ENCODE data around the gene SYNM.
"Not testable (repeated sequence)": the region's sequence is repeated elsewhere in the genome, so short reads cannot be mapped to it uniquely, and the experiment has no call there.

Gene SYNM

GRCh38 chr15:99109555-99110021 lies 4.7 kb downstream of the SYNM start:
- DNase-seq, result no peak

- no peak for DNase-seq
Measured at GRCh38 chr15:99110093-99110492, 5.2 kb downstream of the SYNM start.

- no peak for DNase-seq
Measured at GRCh38 chr15:99110581-99111320, 5.9 kb downstream of the SYNM start.

- not testable (repeated sequence) for DNase-seq
Measured at GRCh38 chr15:99111641-99112040, 6.8 kb downstream of the SYNM start.

GRCh38 chr15:99113547-99114271 lies 8.8 kb downstream of the SYNM start:
- DNase-seq, result no peak

GRCh38 chr15:99114511-99115299 lies 9.8 kb downstream of the SYNM start:
- DNase-seq, result no peak

GRCh38 chr15:99115300-99116215 lies 10.7 kb downstream of the SYNM start:
- DNase-seq, result no peak

GRCh38 chr15:99117111-99117510 lies 12.2 kb downstream of the SYNM start:
- DNase-seq, result no peak

GRCh38 chr15:99117563-99118257 lies 12.8 kb downstream of the SYNM start:
- no peak for DNase-seq

GRCh38 chr15:99118258-99118632 lies 13.4 kb downstream of the SYNM start:
- DNase-seq, result no peak

- no peak for DNase-seq
Measured at GRCh38 chr15:99118801-99119546, 14.1 kb downstream of the SYNM start.

- DNase-seq, result no peak
Measured at GRCh38 chr15:99120050-99120777, 15.3 kb downstream of the SYNM start.

GRCh38 chr15:99121207-99121606 lies 16.3 kb downstream of the SYNM start:
- no peak for DNase-seq

GRCh38 chr15:99121691-99122410 lies 17.0 kb downstream of the SYNM start:
- DNase-seq, result no peak

GRCh38 chr15:99122831-99123712 lies 18.2 kb downstream of the SYNM start:
- no peak for DNase-seq

- no peak for DNase-seq
Measured at GRCh38 chr15:99123713-99124451, 19.0 kb downstream of the SYNM start.

GRCh38 chr15:99124641-99125040 lies 19.8 kb downstream of the SYNM start:
- DNase-seq, result no peak

Measured in CD4-positive, alpha-beta T cell treated with Interferon gamma for 1 hour (primary cell).